ENCODE measurements around the gene SERTAD2. TPM values are rescaled to one million over a fixed set of nuclear protein-coding genes. Genes with fewer than 3 reads are reported as not detected.
A peak's percentile ranks its signal among the peaks of the same experiment; 100 is the strongest.

Gene SERTAD2
- total RNA-seq, 1 experiment from 2014 or later = 19.8 TPM

DNA sequence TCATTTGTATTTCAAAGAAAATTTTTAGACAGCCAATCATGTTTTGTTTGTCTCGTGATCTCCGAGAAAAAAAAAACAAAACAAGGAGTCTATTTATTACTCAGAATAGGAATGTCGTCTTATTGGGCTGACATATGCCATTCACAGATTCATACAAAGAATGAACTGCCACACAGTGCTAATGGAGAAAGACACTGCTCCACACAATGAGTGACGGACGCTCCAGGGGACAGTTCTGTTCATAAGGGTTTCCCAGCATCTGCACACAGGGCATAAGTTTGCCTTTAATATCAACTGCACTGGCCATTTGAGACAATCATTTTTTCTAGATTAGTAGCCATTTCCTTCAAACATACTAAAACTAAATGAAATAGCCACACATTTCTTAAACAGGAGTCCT is 3.4 kb downstream of the SERTAD2 start:
- H3K4me1 ChIP-seq (ENCODE audit: insufficient read depth, low read length) = peaks cover 63% of the 10 kb centered on the region
- H3K27ac ChIP-seq (ENCODE audit: low read length) = no peak overlapping the region
- H3F3A ChIP-seq (ENCODE audit: low read length, unreplicated experiment) = peaks cover 10% of the 10 kb centered on the region
- H3K4me2 ChIP-seq (ENCODE audit: low read length) = peak overlapping the region; percentile 87
- no peaks in the 10 kb centered on the region for H3K9me3 ChIP-seq (ENCODE audit: low read length)
- ChIA-PET POLR2A (ENCODE audit: unreplicated experiment) (interaction anchor here (0.6 to 1.8 kb wide), 2 partner anchors 101 to 226 kb away, joined by 3 to 6 read pairs; no protein-coding TSS in a partner anchor), CTCF (interaction anchor here (0.8 to 1.2 kb wide), 2 partner anchors 64 to 217 kb away, joined by 3 to 6 read pairs; no protein-coding TSS in a partner anchor)
- ATAC-seq (no peak), DNase-seq (no peak)
- no peak overlapping the region for H3K9ac ChIP-seq (ENCODE audit: low read length)
- no peak overlapping the region for H2AFZ ChIP-seq (ENCODE audit: low read length)
- no peaks in the 10 kb centered on the region for H3K27me3 ChIP-seq (ENCODE audit: low read length)
- H3K79me2 ChIP-seq (ENCODE audit: low read length) = peaks cover 94% of the 10 kb centered on the region
- no peak for TF ChIP-seq EZH2 (IDR thresholded peaks at IDR 0.05; ENCODE audit: low read length, unreplicated experiment)
- TF ChIP-seq EZH2phosphoT487 (IDR thresholded peaks at IDR 0.05; ENCODE audit: borderline replicate concordance, low read length) = no peak
- TF ChIP-seq, protein P1, sequence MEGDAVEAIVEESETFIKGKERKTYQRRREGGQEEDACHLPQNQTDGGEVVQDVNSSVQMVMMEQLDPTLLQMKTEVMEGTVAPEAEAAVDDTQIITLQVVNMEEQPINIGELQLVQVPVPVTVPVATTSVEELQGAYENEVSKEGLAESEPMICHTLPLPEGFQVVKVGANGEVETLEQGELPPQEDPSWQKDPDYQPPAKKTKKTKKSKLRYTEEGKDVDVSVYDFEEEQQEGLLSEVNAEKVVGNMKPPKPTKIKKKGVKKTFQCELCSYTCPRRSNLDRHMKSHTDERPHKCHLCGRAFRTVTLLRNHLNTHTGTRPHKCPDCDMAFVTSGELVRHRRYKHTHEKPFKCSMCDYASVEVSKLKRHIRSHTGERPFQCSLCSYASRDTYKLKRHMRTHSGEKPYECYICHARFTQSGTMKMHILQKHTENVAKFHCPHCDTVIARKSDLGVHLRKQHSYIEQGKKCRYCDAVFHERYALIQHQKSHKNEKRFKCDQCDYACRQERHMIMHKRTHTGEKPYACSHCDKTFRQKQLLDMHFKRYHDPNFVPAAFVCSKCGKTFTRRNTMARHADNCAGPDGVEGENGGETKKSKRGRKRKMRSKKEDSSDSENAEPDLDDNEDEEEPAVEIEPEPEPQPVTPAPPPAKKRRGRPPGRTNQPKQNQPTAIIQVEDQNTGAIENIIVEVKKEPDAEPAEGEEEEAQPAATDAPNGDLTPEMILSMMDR (conservative IDR thresholded peaks at IDR 0.05; ENCODE audit: low read depth, low read length) = no peak
- BruUV-seq (replicated peaks) = no TSS peak
- H3K36me3 ChIP-seq (ENCODE audit: low read depth, low read length) = no peaks in the 10 kb centered on the region
- peaks cover 39% of the 10 kb centered on the region for H4K20me1 ChIP-seq (ENCODE audit: low read length)
- intact Hi-C loops (cut with micrococcal nuclease) = loop anchor here (1.0 kb wide), 1 partner anchor 117 kb away; no protein-coding TSS in a partner anchor
- H3K4me3 ChIP-seq (ENCODE audit: low read length) = peak overlapping the region; percentile 94; the same call in 1 of the 2 replicates
- H3K9me2 ChIP-seq (replicated peaks; ENCODE audit: low read length) = no peaks in the 10 kb centered on the region

DNA sequence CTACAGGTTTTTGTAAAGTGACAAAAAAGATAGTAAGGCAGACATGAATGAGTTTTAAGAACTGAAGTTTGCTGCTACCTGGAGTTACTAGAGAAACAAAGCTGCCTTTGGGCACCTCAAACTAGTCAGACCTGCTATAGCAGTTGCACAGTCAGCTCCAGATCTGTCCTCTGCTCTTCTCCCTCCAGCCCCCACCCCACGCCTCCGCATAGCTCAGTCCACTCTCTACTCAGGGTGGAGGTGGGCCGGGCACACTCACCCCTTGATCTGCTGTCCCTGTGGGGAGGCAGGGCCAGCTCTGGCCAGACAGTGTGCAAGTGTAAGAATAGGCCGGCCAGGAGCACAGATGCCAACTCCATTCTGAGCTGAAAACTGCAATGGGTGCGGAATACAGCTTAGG is 4.1 kb downstream of the SERTAD2 start:
- Histone ChIP-seq H3K79me2 (ENCODE audit: low read length) (peaks cover 95% of the 10 kb centered on the region), H3K4me2 (ENCODE audit: low read length) (peak overlapping the region; percentile 76), H3K9me2 (replicated peaks; ENCODE audit: low read length) (no peaks in the 10 kb centered on the region), H3F3A (ENCODE audit: low read length, unreplicated experiment) (peaks cover 6% of the 10 kb centered on the region), H3K9ac (ENCODE audit: low read length) (no peak overlapping the region), H3K4me1 (ENCODE audit: insufficient read depth, low read length) (peaks cover 61% of the 10 kb centered on the region), H4K20me1 (ENCODE audit: low read length) (peaks cover 40% of the 10 kb centered on the region), H3K9me3 (ENCODE audit: low read length) (no peaks in the 10 kb centered on the region), H2AFZ (ENCODE audit: low read length) (no peak overlapping the region), H3K36me3 (ENCODE audit: low read depth, low read length) (no peaks in the 10 kb centered on the region), H3K27ac (ENCODE audit: low read length) (peak overlapping the region; percentile 38), H3K4me3 (ENCODE audit: low read length) (peak overlapping the region; percentile 54), H3K27me3 (ENCODE audit: low read length) (no peaks in the 10 kb centered on the region)
- ChIA-PET POLR2A (ENCODE audit: unreplicated experiment) (interaction anchor here (1.8 kb wide), 1 partner anchor 101 kb away, joined by 6 read pairs; no protein-coding TSS in a partner anchor), CTCF (interaction anchor here (0.6 to 1.2 kb wide), 4 partner anchors 63 to 319 kb away, joined by 3 to 6 read pairs (median 4); no protein-coding TSS in a partner anchor)
- intact Hi-C loops (cut with micrococcal nuclease) = loop anchor here (1.0 kb wide), 1 partner anchor 118 kb away; no protein-coding TSS in a partner anchor
- ATAC-seq (peak; percentile 8), DNase-seq (peak; percentile 84)
- BruUV-seq (replicated peaks) = no TSS peak
- TF ChIP-seq, protein P1 (conservative IDR thresholded peaks at IDR 0.05; ENCODE audit: low read depth, low read length) = no peak
- TF ChIP-seq EZH2phosphoT487 (IDR thresholded peaks at IDR 0.05; ENCODE audit: borderline replicate concordance, low read length) = no peak
- TF ChIP-seq EZH2 (IDR thresholded peaks at IDR 0.05; ENCODE audit: low read length, unreplicated experiment) = no peak

DNA sequence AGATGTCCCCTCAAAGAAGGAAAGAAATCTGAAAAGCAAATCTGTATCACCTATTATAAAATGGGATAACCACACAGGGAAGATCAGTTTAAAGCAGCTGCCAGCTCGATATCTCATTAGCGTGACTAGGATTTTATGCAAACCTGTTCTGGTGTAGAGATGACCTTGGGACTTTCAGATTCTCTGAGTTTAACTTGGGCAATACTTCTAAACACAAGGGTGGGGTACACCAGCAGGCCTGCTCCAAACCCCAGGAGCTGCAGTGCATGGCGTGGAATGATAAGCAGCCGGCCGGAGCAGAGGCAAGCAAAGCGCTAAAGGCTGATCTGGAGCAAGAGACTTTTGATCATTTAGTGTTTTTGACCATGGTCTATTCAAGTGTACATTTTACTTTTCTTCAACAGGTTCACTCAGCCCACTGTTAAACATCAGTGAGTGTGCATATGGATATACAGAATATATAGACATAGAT is 4.7 kb downstream of the SERTAD2 start:
- DNase-seq (no peak), ATAC-seq (no peak)
- no peaks in the 10 kb centered on the region for H3K9me2 ChIP-seq (replicated peaks; ENCODE audit: low read length)
- peak overlapping the region; percentile 76 for H3K4me2 ChIP-seq (ENCODE audit: low read length)
- ChIA-PET POLR2A (ENCODE audit: unreplicated experiment) (interaction anchor here (1.8 kb wide), 1 partner anchor 102 kb away, joined by 6 read pairs; no protein-coding TSS in a partner anchor), CTCF (interaction anchor here (0.6 to 1.2 kb wide), 3 partner anchors 62 to 131 kb away, joined by 3 to 6 read pairs (median 4); no protein-coding TSS in a partner anchor)
- no peak overlapping the region for H2AFZ ChIP-seq (ENCODE audit: low read length)
- TF ChIP-seq EZH2phosphoT487 (IDR thresholded peaks at IDR 0.05; ENCODE audit: borderline replicate concordance, low read length) (no peak), EZH2 (IDR thresholded peaks at IDR 0.05; ENCODE audit: low read length, unreplicated experiment) (no peak)
- TF ChIP-seq, protein P1 (conservative IDR thresholded peaks at IDR 0.05; ENCODE audit: low read depth, low read length) = no peak
- H3K9ac ChIP-seq (ENCODE audit: low read length) = no peak overlapping the region
- H3F3A ChIP-seq (ENCODE audit: low read length, unreplicated experiment) = peaks cover 5% of the 10 kb centered on the region
- H4K20me1 ChIP-seq (ENCODE audit: low read length) = peaks cover 40% of the 10 kb centered on the region
- H3K27ac ChIP-seq (ENCODE audit: low read length) = peak overlapping the region; percentile 38
- H3K79me2 ChIP-seq (ENCODE audit: low read length) = peaks cover 96% of the 10 kb centered on the region
- intact Hi-C loops (cut with micrococcal nuclease) = no loop called here
- no TSS peak for BruUV-seq (replicated peaks)
- H3K4me3 ChIP-seq (ENCODE audit: low read length) = peak overlapping the region; percentile 54
- H3K4me1 ChIP-seq (ENCODE audit: insufficient read depth, low read length) = peaks cover 66% of the 10 kb centered on the region
- H3K27me3 ChIP-seq (ENCODE audit: low read length) = no peaks in the 10 kb centered on the region
- no peaks in the 10 kb centered on the region for H3K9me3 ChIP-seq (ENCODE audit: low read length)
- H3K36me3 ChIP-seq (ENCODE audit: low read depth, low read length) = no peaks in the 10 kb centered on the region

All from PC-3 (cell line).